HFFc6 (cell line): ENCODE measurements around the gene ZNF407. TPM values are rescaled to one million over a fixed set of nuclear protein-coding genes. Genes with fewer than 3 reads are reported as not detected.

Experiments used
- DNase-seq: peaks from one replicate; pipeline ENCODE4 v3.0.0-alpha.2; 2018
- H3K27ac Mint-ChIP-seq: 2 replicates; pipeline ENCODE4 v1.8.0; 2020; ENCODE audit warnings: mild to moderate bottlenecking, mixed read lengths
- H3K27me3 Mint-ChIP-seq: 2 replicates; pipeline ENCODE4 v1.8.0; 2021; ENCODE audit warnings: mild to moderate bottlenecking, moderate library complexity, mixed read lengths; ENCODE audit not compliant: insufficient read depth
- H3K36me3 Mint-ChIP-seq: 2 replicates; pipeline ENCODE4 v1.8.0; 2021; ENCODE audit warnings: low read depth, mixed read lengths
- H3K4me1 Mint-ChIP-seq: 2 replicates; pipeline ENCODE4 v1.8.0; 2020; ENCODE audit warnings: low read depth, mixed read lengths
- H3K4me3 Mint-ChIP-seq: 2 replicates; pipeline ENCODE4 v1.8.0; 2020; ENCODE audit warnings: mild to moderate bottlenecking, moderate library complexity, mixed read lengths
- H3K9me3 Mint-ChIP-seq: 2 replicates; pipeline ENCODE4 v1.8.0; 2020; ENCODE audit warnings: mild to moderate bottlenecking, mixed read lengths
- CTCF ChIP-seq: fragments of 200-600 bp; sonication (generic); IDR thresholded peaks from 2 replicates; pipeline ENCODE4 v1.5.0; 2021; ENCODE audit warnings: antibody characterized with exemption, mild to moderate bottlenecking
- total RNA-seq, 6 experiments: library from RNA; stranded (reverse); fragmentation: NEBNext Ultra II Directional; extraction: Animal tissue kit (Norgen Biotek cat#: 25700); gene quantifications; 2 replicates in 1 of 6; 3 replicates in 5 of 6; pipeline ENCODE4 v1.2.3, GENCODE V29; 2021

The ZNF407 gene
- total RNA-seq, 6 experiments from 2014 or later: 7.9 to 9.7 (median 9.1) TPM

GRCh38 chr18:74878267-74878666, 280.6 kb downstream of the ZNF407 start:
- no peak for DNase-seq
- H3K27ac Mint-ChIP-seq: no peak overlapping the region
- no peak overlapping the region for H3K4me3 Mint-ChIP-seq
- H3K27me3 Mint-ChIP-seq: no peaks in the 10 kb centered on the region
- H3K36me3 Mint-ChIP-seq: peaks cover 12% of the 10 kb centered on the region
- no peaks in the 10 kb centered on the region for H3K4me1 Mint-ChIP-seq
- H3K9me3 Mint-ChIP-seq: no peaks in the 10 kb centered on the region
- TF ChIP-seq CTCF: no peak

DNA sequence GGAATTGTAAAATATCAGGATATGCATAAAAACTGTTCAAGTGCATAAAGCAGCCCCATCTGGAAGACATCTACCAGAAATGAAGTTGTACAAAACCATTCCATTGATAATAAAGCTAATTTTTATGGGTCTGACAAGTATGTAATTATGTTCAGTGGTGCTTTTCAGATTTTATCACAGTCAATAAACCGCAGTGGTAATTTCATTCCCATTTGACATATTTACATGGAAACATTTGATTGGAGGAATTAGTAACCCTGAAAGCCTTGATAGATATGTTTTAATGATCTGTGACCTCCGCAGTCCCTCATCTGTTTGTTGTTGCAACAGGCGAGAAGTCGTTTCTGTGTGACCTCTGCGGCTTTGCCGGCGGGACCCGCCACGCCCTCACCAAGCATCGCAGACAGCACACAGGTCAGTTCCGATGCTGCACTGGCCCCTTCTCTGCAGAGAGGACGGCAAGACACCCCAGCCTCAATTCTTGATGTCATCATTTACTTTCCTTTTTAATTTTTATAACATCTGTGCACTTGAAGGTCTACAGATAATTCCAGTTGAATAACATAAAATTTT, 283.1 kb downstream of the ZNF407 start:
- H3K4me3 Mint-ChIP-seq: no peak overlapping the region
- H3K27ac Mint-ChIP-seq: no peak overlapping the region
- no peak for TF ChIP-seq CTCF
- no peaks in the 10 kb centered on the region for H3K9me3 Mint-ChIP-seq
- peaks cover 12% of the 10 kb centered on the region for H3K36me3 Mint-ChIP-seq
- no peaks in the 10 kb centered on the region for H3K27me3 Mint-ChIP-seq
- H3K4me1 Mint-ChIP-seq: no peaks in the 10 kb centered on the region
- DNase-seq: no peak

GRCh38 chr18:74892066-74892627, 294.5 kb downstream of the ZNF407 start:
- H3K4me1 Mint-ChIP-seq: peaks cover 22% of the 10 kb centered on the region
- no peak overlapping the region for H3K27ac Mint-ChIP-seq
- no peaks in the 10 kb centered on the region for H3K9me3 Mint-ChIP-seq
- DNase-seq: no peak
- TF ChIP-seq CTCF: no peak
- H3K4me3 Mint-ChIP-seq: no peak overlapping the region
- no peaks in the 10 kb centered on the region for H3K27me3 Mint-ChIP-seq
- no peaks in the 10 kb centered on the region; the same call in 1 of the 2 replicates for H3K36me3 Mint-ChIP-seq

GRCh38 chr18:74895686-74896085, 298.0 kb downstream of the ZNF407 start:
- Mint-ChIP-seq H3K27me3 (no peaks in the 10 kb centered on the region), H3K9me3 (no peaks in the 10 kb centered on the region), H3K36me3 (peaks cover 6% of the 10 kb centered on the region; the same call in 1 of the 2 replicates), H3K4me3 (no peak overlapping the region), H3K27ac (no peak overlapping the region), H3K4me1 (peaks cover 49% of the 10 kb centered on the region)
- no peak for TF ChIP-seq CTCF
- no peak for DNase-seq

GRCh38 chr18:74896390-74896991, 298.8 kb downstream of the ZNF407 start:
- Mint-ChIP-seq H3K36me3 (peaks cover 6% of the 10 kb centered on the region; the same call in 1 of the 2 replicates), H3K4me1 (peaks cover 49% of the 10 kb centered on the region), H3K27me3 (no peaks in the 10 kb centered on the region), H3K4me3 (no peak overlapping the region), H3K27ac (no peak overlapping the region; the same call in 1 of the 2 replicates), H3K9me3 (no peaks in the 10 kb centered on the region)
- DNase-seq: no peak
- peak; percentile 28; the same call in 1 of the 2 replicates for TF ChIP-seq CTCF
